Psoas muscle (tissue), 8 donors: ENCODE results near the gene RTF1. TPM values are rescaled to one million over a fixed set of nuclear protein-coding genes. Genes with fewer than 3 reads are reported as not detected.

ENCODE experiments used
- ATAC-seq, 4 donors: fragments of 200-7000 bp; cut with Tn5 transposase; one replicate each; pipeline ENCODE4 v1.9.1; 2020; ENCODE audit warnings: moderate library complexity in 3 of 4, mild to moderate bottlenecking in 2 of 4
- DNase-seq, 2 donors: peaks; one replicate each; pipeline ENCODE4 v3.0.0-alpha.2; 2020
- H3K27ac ChIP-seq: fragments of 200-600 bp; one replicate; pipeline ENCODE4 v1.8.0; 2022
- H3K27me3 ChIP-seq, 3 donors: fragments of 200-600 bp in 1 of 3; one replicate each; pipeline versions ENCODE4 v1.6.1 to v1.8.0; 2013 to 2022; ENCODE audit warnings: low read length in 2 of 3, mild to moderate bottlenecking in 2 of 3, moderate library complexity in 1 of 3; ENCODE audit not compliant: insufficient read depth in 3 of 3
- H3K36me3 ChIP-seq, 2 donors: fragments of 200-600 bp in 1 of 2; one replicate each; pipeline versions ENCODE4 v1.6.1 to v1.8.0; 2013 to 2022; ENCODE audit warnings: low read depth in 1 of 2, mild to moderate bottlenecking in 1 of 2, moderate library complexity in 1 of 2; ENCODE audit not compliant: insufficient read depth in 1 of 2
- H3K4me1 ChIP-seq: fragments of 200-600 bp; one replicate; pipeline ENCODE4 v1.8.0; 2022
- H3K4me3 ChIP-seq: fragments of 200-600 bp; one replicate; pipeline ENCODE4 v1.8.0; 2022; ENCODE audit warnings: mild to moderate bottlenecking
- H3K9me3 ChIP-seq: fragments of 200-600 bp; one replicate; pipeline ENCODE4 v1.8.0; 2022
- CTCF ChIP-seq: fragments of 200-600 bp; IDR thresholded peaks from one replicate; pipeline ENCODE4 v1.8.0; 2022; ENCODE audit warnings: antibody characterized with exemption
- WGBS, 3 donors: extraction: QIAGEN DNeasy Blood & Tissue Kit; methylation state at CpG; one replicate each; pipeline versions ENCODE4 v1.1.6 to v1.1.7; 2013; 5-methylcytosine and 5-hydroxymethylcytosine counted together
- intact Hi-C, 2 donors: fragments of 100-400 bp; cut with DNase I; formaldehyde crosslinking; loops; one replicate each; pipeline versions ENCODE4 v1.11.0 to v1.14.2; 2022
- polyA plus RNA-seq, 3 donors: library from polyadenylated mRNA; stranded (reverse); fragments of 200-250 nt; gene quantifications; one replicate each; pipeline ENCODE4 v1.2.3, GENCODE V29; 2013
- total RNA-seq, 4 donors: library from RNA; stranded (reverse); fragmentation: NEBNext Ultra II Directional in 2 of 4; extraction: Animal tissue kit (Norgen Biotek cat#: 25700) in 2 of 4; gene quantifications; one replicate each; pipeline versions ENCODE4 v1.2.1 to v1.2.4, GENCODE V29; 2021 to 2023
- donor health status: healthy with polysubstance abuse.
- donor health status: DM: no; HTN: no; CAD: no; lungs with moderate emphysema.
- donor health status: Bipolar disorder and iron deficiency.
- donor health status: healthy.
- donor health status: DM: yes; HTN: yes; CAD: no.
- donor health status: DM: no; HTN: no; CAD: no.
- donor health status: DM: no; HTN: no; CAD: no.
- donor health status: DM: yes; HTN: yes; CAD: no.

Gene RTF1
- total and polyA plus RNA-seq, 7 donors: 12.2 to 40.3 (median 28.4) TPM

GRCh38 chr15:41408234-41408641 lies 8.7 kb upstream of the RTF1 start:
- Histone ChIP-seq H3K27ac (no peak overlapping the region), H3K4me3 (no peak overlapping the region), H3K36me3 (peaks cover 0 to 3% of the 10 kb centered on the region in 2 donors), H3K9me3 (no peaks in the 10 kb centered on the region), H3K4me1 (peaks cover 5% of the 10 kb centered on the region), H3K27me3 (no peaks in the 10 kb centered on the region)
- intact Hi-C loops: no loop called here
- no peak for DNase-seq
- TF ChIP-seq CTCF: no peak
- WGBS, 3 donors: 52 to 62% (median 58%) methylated on average over 2 of the region's 2 CpGs
- peak; percentile 54 to 76 (median 74) for ATAC-seq

- ATAC-seq (no peak), DNase-seq (no peak)
- Histone ChIP-seq H3K9me3 (no peaks in the 10 kb centered on the region), H3K36me3 (peaks cover 0 to 3% of the 10 kb centered on the region in 2 donors), H3K27me3 (no peaks in the 10 kb centered on the region), H3K4me1 (peaks cover 9% of the 10 kb centered on the region), H3K4me3 (no peak overlapping the region), H3K27ac (no peak overlapping the region)
- intact Hi-C loops: no loop called here
- 74 to 81% (median 80%) methylated on average over 2 of the region's 2 CpGs for WGBS, 3 donors
- no peak for TF ChIP-seq CTCF
Observed at GRCh38 chr15:41411031-41411430, 5.9 kb upstream of the RTF1 start.

GRCh38 chr15:41411441-41411840 lies 5.5 kb upstream of the RTF1 start:
- Histone ChIP-seq H3K27ac (no peak overlapping the region), H3K4me1 (peaks cover 9% of the 10 kb centered on the region), H3K36me3 (peaks cover 0 to 3% of the 10 kb centered on the region in 2 donors), H3K27me3 (no peaks in the 10 kb centered on the region), H3K9me3 (no peaks in the 10 kb centered on the region), H3K4me3 (no peak overlapping the region)
- 76 to 89% (median 84%) methylated on average over 3 of the region's 3 CpGs for WGBS, 3 donors
- no peak for ATAC-seq
- DNase-seq: no peak
- intact Hi-C loops: no loop called here
- no peak for TF ChIP-seq CTCF

GRCh38 chr15:41416128-41416741 lies 660 bp upstream of the RTF1 start:
- Histone ChIP-seq H3K9me3 (no peaks in the 10 kb centered on the region), H3K27me3 (no peaks in the 10 kb centered on the region), H3K36me3 (no peaks in the 10 kb centered on the region), H3K4me1 (peaks cover 27% of the 10 kb centered on the region), H3K27ac (peak overlapping the region; percentile 90), H3K4me3 (peak overlapping the region; percentile 100)
- ATAC-seq (peak; percentile 8 to 52 (median 28)), DNase-seq (no peak)
- 31 to 32% (median 31%) methylated on average over 20 of the region's 20 CpGs for WGBS, 3 donors
- intact Hi-C loops: no loop called here
- no peak for TF ChIP-seq CTCF
